Type B pancreatic cell (in vitro differentiated cells): Measurements from ENCODE around the gene PHYH. TPM values are rescaled to one million over a fixed set of nuclear protein-coding genes. Genes with fewer than 3 reads are reported as not detected.
"Not testable (repeated sequence)": the region's sequence is repeated elsewhere in the genome, so short reads cannot be mapped to it uniquely, and the experiment has no call there.

Experiments
- DNase-seq: peaks from one replicate; pipeline ENCODE4 v3.0.0; 2021; ENCODE audit warnings: mixed read lengths; ENCODE audit not compliant: unreplicated experiment; ENCODE audit errors: extremely low spot score
- H3K27ac Mint-ChIP-seq: 2 replicates; pipeline ENCODE4 v1.8.0; 2021; ENCODE audit warnings: mild to moderate bottlenecking, mixed read lengths
- H3K27me3 Mint-ChIP-seq: 2 replicates; pipeline ENCODE4 v1.8.0; 2021; ENCODE audit warnings: mixed read lengths
- H3K36me3 Mint-ChIP-seq: 2 replicates; pipeline ENCODE4 v1.8.0; 2021; ENCODE audit warnings: mixed read lengths
- H3K4me1 Mint-ChIP-seq: one replicate; pipeline ENCODE4 v1.8.0; 2021; ENCODE audit warnings: mixed read lengths; ENCODE audit not compliant: unreplicated experiment
- H3K4me3 Mint-ChIP-seq: 2 replicates; pipeline ENCODE4 v1.8.0; 2021; ENCODE audit warnings: mild to moderate bottlenecking, mixed read lengths
- H3K9me3 Mint-ChIP-seq: 2 replicates; pipeline ENCODE4 v1.8.0; 2021; ENCODE audit warnings: mixed read lengths
- total RNA-seq: library from RNA; stranded (reverse); gene quantifications from 2 replicates; pipeline ENCODE4 v1.2.1, GENCODE V29; 2021; ENCODE audit warnings: low replicate concordance
- TF ChIP-seq, protein P1 (sequence below): fragments of 200-600 bp; sonication (generic); conservative IDR thresholded peaks from 2 replicates; pipeline ENCODE4 v1.5.0; 2021; ENCODE audit warnings: antibody characterized with exemption, mild to moderate bottlenecking

PHYH gene
- total RNA-seq, 1 donor from 2014 or later, result 23.3 TPM

DNA sequence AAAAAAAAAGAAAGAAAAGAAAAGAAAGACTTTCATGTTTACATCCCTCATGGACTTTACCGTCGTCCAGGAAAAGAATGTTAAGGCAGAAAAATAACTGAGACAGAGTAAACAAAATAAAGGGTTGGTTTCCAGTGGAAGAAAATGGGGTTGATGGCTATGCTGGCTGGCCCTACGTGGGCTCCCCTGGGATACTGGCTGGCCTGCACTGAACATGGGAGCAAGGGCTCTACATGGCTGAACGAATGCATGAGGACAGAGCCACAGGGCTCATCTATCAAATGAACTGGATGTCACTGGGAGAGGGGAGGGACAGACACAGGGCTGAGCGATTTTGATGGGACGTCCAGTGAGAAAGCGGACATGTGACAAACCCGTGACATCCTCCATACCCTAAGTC is 63.2 kb downstream of the PHYH start:
- H3K36me3 Mint-ChIP-seq, result no peaks in the 10 kb centered on the region
- H3K27ac Mint-ChIP-seq, result no peak overlapping the region
- no peak overlapping the region for H3K4me3 Mint-ChIP-seq
- no peaks in the 10 kb centered on the region for H3K9me3 Mint-ChIP-seq
- no peaks in the 10 kb centered on the region for H3K27me3 Mint-ChIP-seq
- DNase-seq, result no peak
- peaks cover 4% of the 10 kb centered on the region for H3K4me1 Mint-ChIP-seq
- TF ChIP-seq, protein P1, sequence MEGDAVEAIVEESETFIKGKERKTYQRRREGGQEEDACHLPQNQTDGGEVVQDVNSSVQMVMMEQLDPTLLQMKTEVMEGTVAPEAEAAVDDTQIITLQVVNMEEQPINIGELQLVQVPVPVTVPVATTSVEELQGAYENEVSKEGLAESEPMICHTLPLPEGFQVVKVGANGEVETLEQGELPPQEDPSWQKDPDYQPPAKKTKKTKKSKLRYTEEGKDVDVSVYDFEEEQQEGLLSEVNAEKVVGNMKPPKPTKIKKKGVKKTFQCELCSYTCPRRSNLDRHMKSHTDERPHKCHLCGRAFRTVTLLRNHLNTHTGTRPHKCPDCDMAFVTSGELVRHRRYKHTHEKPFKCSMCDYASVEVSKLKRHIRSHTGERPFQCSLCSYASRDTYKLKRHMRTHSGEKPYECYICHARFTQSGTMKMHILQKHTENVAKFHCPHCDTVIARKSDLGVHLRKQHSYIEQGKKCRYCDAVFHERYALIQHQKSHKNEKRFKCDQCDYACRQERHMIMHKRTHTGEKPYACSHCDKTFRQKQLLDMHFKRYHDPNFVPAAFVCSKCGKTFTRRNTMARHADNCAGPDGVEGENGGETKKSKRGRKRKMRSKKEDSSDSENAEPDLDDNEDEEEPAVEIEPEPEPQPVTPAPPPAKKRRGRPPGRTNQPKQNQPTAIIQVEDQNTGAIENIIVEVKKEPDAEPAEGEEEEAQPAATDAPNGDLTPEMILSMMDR, result no peak

DNA sequence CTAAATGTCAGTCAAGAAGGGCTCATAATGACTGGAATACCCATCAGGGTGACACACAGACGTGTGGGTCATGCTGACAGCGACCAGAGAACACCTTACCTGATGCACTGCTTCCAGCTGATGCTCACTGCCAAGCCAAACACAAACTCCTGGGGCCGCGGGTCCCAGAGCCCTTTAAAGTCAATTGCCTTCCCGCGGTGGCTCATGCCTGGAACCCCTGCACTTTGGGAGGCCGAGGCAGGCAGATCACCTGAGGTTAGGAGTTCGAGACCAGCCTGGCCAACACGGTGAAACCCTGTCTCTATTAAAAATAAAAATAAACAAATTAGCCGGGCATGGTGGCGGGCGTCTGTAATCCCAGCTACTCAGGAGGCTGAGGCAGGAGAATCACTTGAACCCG is 65.1 kb downstream of the PHYH start:
- H3K27ac Mint-ChIP-seq, H3K36me3 Mint-ChIP-seq, H3K27me3 Mint-ChIP-seq, H3K9me3 Mint-ChIP-seq, H3K4me3 Mint-ChIP-seq, DNase-seq, H3K4me1 Mint-ChIP-seq: not testable (repeated sequence)

DNA sequence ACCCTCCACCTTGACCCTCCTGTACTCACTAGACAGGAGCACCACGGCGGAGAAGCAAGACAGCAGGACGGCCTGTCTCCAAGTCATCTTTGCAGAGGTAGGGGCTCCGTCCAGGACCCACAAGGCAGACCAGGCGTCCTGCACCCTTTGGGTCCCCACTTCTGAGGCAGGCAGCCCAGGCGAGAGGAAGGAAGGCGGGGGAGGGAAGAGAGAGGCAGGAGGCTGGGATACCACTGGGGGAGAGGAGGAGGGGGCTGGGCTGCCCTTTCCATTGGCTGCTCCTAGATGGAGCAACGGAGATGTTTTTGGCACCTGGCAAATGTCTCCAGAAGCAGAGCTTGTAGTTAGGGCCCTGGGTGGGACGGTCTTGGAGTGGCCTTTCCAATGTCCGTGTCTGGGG is 65.7 kb downstream of the PHYH start, which contains the start of gene UCMA:
UCMA (minus strand) TSS at position 203 of the 400 bp plus-strand sequence; CDS start at position 87, 116 bp downstream.
- Mint-ChIP-seq H3K4me3 (no peak within 1 kb of the TSS), H3K9me3 (no peaks in the 10 kb centered on the region), H3K27ac (no peak within 1 kb of the TSS), H3K4me1 (peaks cover 4% of the 10 kb centered on the region), H3K36me3 (no peaks in the 10 kb centered on the region), H3K27me3 (peaks cover 4% of the 10 kb centered on the region)
- TF ChIP-seq, protein P1, result no peak
- no peak for DNase-seq

DNA sequence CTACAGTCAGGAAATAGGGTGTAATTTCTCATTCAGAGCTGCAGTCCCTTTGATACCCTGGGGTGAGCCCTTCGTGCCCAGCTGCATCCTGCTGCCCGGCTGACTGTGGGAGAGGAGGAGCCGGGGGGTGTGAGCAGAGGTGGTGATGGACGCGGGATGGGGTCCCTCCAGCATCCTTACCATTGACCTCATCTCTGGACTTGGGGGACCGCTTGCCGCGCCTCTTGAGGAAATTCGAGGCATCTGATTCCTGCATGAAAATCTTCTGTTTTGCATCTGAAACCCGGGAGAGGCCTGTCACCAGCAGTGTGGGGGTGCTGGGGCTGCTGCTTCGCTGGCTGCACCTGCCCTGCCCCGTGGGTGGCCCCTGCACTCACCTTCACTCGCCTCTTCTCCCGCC is 66.5 kb downstream of the PHYH start:
- Mint-ChIP-seq H3K4me1 (peaks cover 4% of the 10 kb centered on the region), H3K27me3 (peaks cover 4% of the 10 kb centered on the region), H3K9me3 (no peaks in the 10 kb centered on the region), H3K27ac (no peak overlapping the region), H3K36me3 (no peaks in the 10 kb centered on the region), H3K4me3 (no peak overlapping the region)
- TF ChIP-seq, protein P1, result no peak
- DNase-seq, result no peak

DNA sequence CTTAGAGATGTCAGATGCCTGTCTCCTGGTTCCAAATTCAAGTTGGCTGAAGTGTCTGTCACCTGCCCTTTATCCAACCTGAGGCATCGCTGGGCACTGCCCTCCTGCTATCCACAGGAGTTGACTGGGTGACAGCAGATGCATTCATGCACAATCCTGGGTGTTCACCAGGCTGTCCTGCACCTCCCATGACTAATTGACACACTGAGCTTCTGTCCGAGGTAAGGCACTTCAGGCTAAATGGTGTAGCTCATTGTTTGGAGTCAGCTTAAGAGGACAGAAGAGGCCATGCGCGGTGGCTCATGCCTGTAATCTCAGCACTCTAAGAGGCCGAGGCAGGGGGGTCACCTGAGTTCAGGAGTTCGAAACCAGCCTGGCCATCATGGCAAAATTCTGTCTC is 68.1 kb downstream of the PHYH start:
- no peak for DNase-seq
- TF ChIP-seq, protein P1, result no peak
- H3K4me1 Mint-ChIP-seq, result peaks cover 4% of the 10 kb centered on the region
- H3K9me3 Mint-ChIP-seq, result no peaks in the 10 kb centered on the region
- peaks cover 4% of the 10 kb centered on the region for H3K27me3 Mint-ChIP-seq
- no peak overlapping the region for H3K4me3 Mint-ChIP-seq
- H3K36me3 Mint-ChIP-seq, result no peaks in the 10 kb centered on the region
- H3K27ac Mint-ChIP-seq, result no peak overlapping the region

DNA sequence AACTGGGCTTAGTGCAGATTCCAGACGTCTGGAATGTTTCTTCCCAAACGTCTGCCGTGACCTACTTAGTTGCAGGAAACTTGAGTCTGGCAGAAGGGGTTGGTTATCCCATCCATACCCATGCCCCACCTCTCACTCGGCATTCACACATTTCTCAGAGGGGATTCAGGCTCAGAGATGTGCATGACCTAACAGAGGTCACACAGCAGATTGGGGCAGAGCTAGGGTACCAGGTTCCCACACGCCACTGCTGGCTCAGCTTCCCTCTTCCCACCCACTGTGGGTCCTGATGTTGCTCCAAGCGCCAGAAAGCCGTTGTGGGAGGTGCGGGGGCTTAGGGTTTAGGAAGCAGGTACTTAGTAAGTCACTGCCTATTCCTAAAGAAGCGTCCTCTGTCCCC is 68.7 kb downstream of the PHYH start:
- peaks cover 4% of the 10 kb centered on the region for H3K27me3 Mint-ChIP-seq
- peaks cover 4% of the 10 kb centered on the region for H3K4me1 Mint-ChIP-seq
- no peak overlapping the region for H3K27ac Mint-ChIP-seq
- no peaks in the 10 kb centered on the region for H3K36me3 Mint-ChIP-seq
- no peak for DNase-seq
- H3K9me3 Mint-ChIP-seq, result no peaks in the 10 kb centered on the region
- H3K4me3 Mint-ChIP-seq, result no peak overlapping the region
- TF ChIP-seq, protein P1, result no peak

Other genes with a start within 250 kb of the PHYH start
- gene OPTN, start 199.9 kb downstream of the PHYH start, total RNA-seq, result 43.2 and 104 TPM in 2 replicates
- gene MCM10, start 138.5 kb downstream of the PHYH start, total RNA-seq, result 12.2 and 31.7 TPM in 2 replicates
- gene UCMA, start 65.7 kb downstream of the PHYH start, total RNA-seq, result not detected in 2 replicates
- gene SEPHS1, start 48.2 kb upstream of the PHYH start, total RNA-seq, result 61.5 and 96.4 TPM in 2 replicates
- 14.1 and 16.4 TPM in 2 replicates for gene BEND7, start 228.9 kb upstream of the PHYH start, total RNA-seq